HepG2 (cell line): ENCODE measurements around the gene PNLDC1. TPM values are rescaled to one million over a fixed set of nuclear protein-coding genes. Genes with fewer than 3 reads are reported as not detected.

ENCODE experiments used
- ATAC-seq: fragments of 200-7000 bp; cut with Tn5 transposase; 3 replicates; pipeline ENCODE4 v1.9.1; 2020; ENCODE audit warnings: mild to moderate bottlenecking, moderate library complexity
- BruUV-seq: library from RNA; stranded (reverse); fragments of 400-500 nt; replicated peaks from 2 replicates; lab custom pipeline; 2021; lab: Mats Ljungman, UMichigan
- CTCF ChIA-PET: fragments of 300-600 bp; formaldehyde crosslinking; extraction: SDS; loops from one replicate; lab custom pipeline; 2021; ENCODE audit warnings: low total read pairs, inconsistent platforms, low intra/inter-chr PET ratio; lab: Yijun Ruan, JAX
- POLR2A ChIA-PET: fragments of 350-600 bp; sonication (Branson Sonifier 250); formaldehyde crosslinking; loops from one replicate; lab custom pipeline; 2020; ENCODE audit warnings: antibody characterized with exemption, inconsistent platforms; lab: Yijun Ruan, JAX
- DNase-seq: peaks from one replicate; pipeline ENCODE4 v3.0.0-alpha.2; 2015; ENCODE audit warnings: low spot score
- FAIRE-seq: peaks from 3 replicates; lab custom pipeline; 2011; peaks lifted over from hg19 to GRCh38; lab: Jason Lieb, UNC
- H2AFZ ChIP-seq: one replicate; pipeline ENCODE4 v1.6.1; 2011; ENCODE audit warnings: low read length, inconsistent platforms
- H3K27ac ChIP-seq: fragments of 300-600 bp; 3 replicates; pipeline ENCODE4 v1.8.0; 2011; ENCODE audit warnings: mixed run types, mild to moderate bottlenecking, mixed read lengths, low read length, inconsistent platforms; ENCODE audit not compliant: insufficient read depth; ENCODE audit errors: extremely low read length
- H3K27me3 ChIP-seq, 2 experiments: fragments of 200-600 bp in 1 of 2; 2 replicates in 1 of 2; 3 replicates in 1 of 2; pipeline versions ENCODE4 v1.6.0 to v1.8.0; 2011; ENCODE audit warnings: low read length in 2 of 2, mild to moderate bottlenecking in 2 of 2, moderate library complexity in 2 of 2, inconsistent platforms in 1 of 2; ENCODE audit not compliant: insufficient read depth in 2 of 2, control insufficient read depth in 1 of 2
- H3K36me3 ChIP-seq, 2 experiments: fragments of 200-600 bp in 1 of 2; replicated peaks in 1 of 2; 2 replicates in 1 of 2; 3 replicates in 1 of 2; pipeline versions ENCODE4 v1.5.1 to v1.8.0; 2011; ENCODE audit warnings: low read length in 2 of 2, inconsistent platforms in 1 of 2; ENCODE audit not compliant: insufficient read depth in 2 of 2, control insufficient read depth in 1 of 2
- H3K4me1 ChIP-seq: 2 replicates; pipeline ENCODE4 v1.5.1; 2012; ENCODE audit warnings: low read length, inconsistent platforms; ENCODE audit not compliant: insufficient read depth
- H3K4me2 ChIP-seq: 2 replicates; pipeline ENCODE4 v1.6.0; 2011; ENCODE audit warnings: low read depth, low read length, inconsistent platforms
- H3K4me3 ChIP-seq, 3 experiments: fragments of 200-600 bp in 1 of 3; sonication (generic), shearing (Covaris generic) in 1 of 3; replicated peaks in 1 of 3; 2 replicates each; pipeline ENCODE4 v1.5.1; 2011 to 2016; ENCODE audit warnings: low read length in 3 of 3, inconsistent platforms in 2 of 3, low read depth in 2 of 3, mild to moderate bottlenecking in 2 of 3, control low read depth in 1 of 3, mixed read lengths in 1 of 3; ENCODE audit not compliant: insufficient read depth in 1 of 3
- H3K79me2 ChIP-seq: one replicate; pipeline ENCODE4 v1.6.1; 2011; ENCODE audit warnings: low read length, inconsistent platforms; ENCODE audit not compliant: insufficient read depth
- H3K9ac ChIP-seq: 2 replicates; pipeline ENCODE4 v1.6.0; 2011; ENCODE audit warnings: mild to moderate bottlenecking, low read depth, low read length, inconsistent platforms; ENCODE audit not compliant: insufficient read depth
- H3K9me3 ChIP-seq: 2 replicates; pipeline ENCODE4 v1.5.1; 2012; ENCODE audit warnings: mild to moderate bottlenecking, low read length
- H4K20me1 ChIP-seq: 2 replicates; pipeline ENCODE4 v1.6.0; 2011; ENCODE audit warnings: inconsistent platforms, mild to moderate bottlenecking, low read length, moderate library complexity; ENCODE audit not compliant: insufficient read depth
- ATF7 ChIP-seq, 2 experiments: fragments of 450-650 bp in 1 of 2; sonication (generic) in 1 of 2; formaldehyde crosslinking in 1 of 2; IDR thresholded peaks; 2 replicates each; pipeline versions ENCODE4 v1.4.0 to v1.6.1; 2016 to 2020; ENCODE audit warnings: antibody characterized with exemption in 1 of 2, mild to moderate bottlenecking in 1 of 2, missing genetic modification reagents in 1 of 2
- CEBPB ChIP-seq: IDR thresholded peaks from 2 replicates; pipeline ENCODE4 v1.6.1; 2011; ENCODE audit warnings: low read depth, low read length, improper control_type of control experiment, borderline replicate concordance
- CEBPG ChIP-seq: IDR thresholded peaks from 2 replicates; pipeline ENCODE4 v1.6.1; 2016
- DRAP1 ChIP-seq: IDR thresholded peaks from 2 replicates; pipeline ENCODE4 v1.6.1; 2016; ENCODE audit warnings: missing genetic modification reagents, missing compliant biosample characterization
- FOXA1 ChIP-seq, 2 experiments: fragments of 450-650 bp in 1 of 2; sonication (generic) in 1 of 2; formaldehyde crosslinking in 1 of 2; IDR thresholded peaks; 2 replicates each; pipeline versions ENCODE4 v1.4.0 to v1.6.1; 2016 to 2020; ENCODE audit warnings: missing genetic modification reagents in 1 of 2
- MEIS2 ChIP-seq: sonication (generic); formaldehyde crosslinking; IDR thresholded peaks from 2 replicates; pipeline ENCODE4 v1.9.0; 2021; ENCODE audit warnings: mild to moderate bottlenecking, missing genetic modification reagents
- NR3C1 ChIP-seq: sonication (generic); formaldehyde crosslinking; IDR thresholded peaks from 2 replicates; pipeline ENCODE4 v1.4.0; 2020; ENCODE audit warnings: missing genetic modification reagents
- PHF8 ChIP-seq: sonication (generic); formaldehyde crosslinking; IDR thresholded peaks from 2 replicates; pipeline ENCODE4 v1.5.0; 2020; ENCODE audit warnings: missing genetic modification reagents
- POLR2AphosphoS5 ChIP-seq: IDR thresholded peaks from 2 replicates; pipeline ENCODE4 v1.6.1; 2012; ENCODE audit warnings: low read depth, low read length
- SKI ChIP-seq: fragments of 450-650 bp; IDR thresholded peaks from one replicate; pipeline ENCODE4 v1.6.1; 2018; ENCODE audit warnings: mild to moderate bottlenecking; ENCODE audit not compliant: partially characterized antibody
- SMAD3 ChIP-seq: sonication (generic); formaldehyde crosslinking; IDR thresholded peaks from 2 replicates; pipeline ENCODE4 v1.4.0; 2020; ENCODE audit warnings: missing genetic modification reagents
- TBX2 ChIP-seq: sonication (generic); formaldehyde crosslinking; IDR thresholded peaks from 2 replicates; pipeline ENCODE4 v1.5.0; 2020; ENCODE audit warnings: missing genetic modification reagents, mild to moderate bottlenecking, borderline replicate concordance
- ZFP37 ChIP-seq: sonication (generic); formaldehyde crosslinking; IDR thresholded peaks from 2 replicates; pipeline ENCODE4 v1.4.0; 2020; ENCODE audit warnings: missing genetic modification reagents, borderline replicate concordance
- ZNF512 ChIP-seq: sonication (generic); formaldehyde crosslinking; IDR thresholded peaks from 2 replicates; pipeline ENCODE4 v1.4.0; 2020; ENCODE audit warnings: mild to moderate bottlenecking, missing genetic modification reagents
- ZNF724P ChIP-seq: sonication (generic); formaldehyde crosslinking; IDR thresholded peaks from 2 replicates; pipeline ENCODE4 v1.8.0; 2022; ENCODE audit warnings: missing genetic modification reagents, borderline replicate concordance
- WGBS: methylation state at CpG from one replicate; pipeline ENCODE4 v1.1.6; 2017; ENCODE audit warnings: low lambda C conversion rate; 5-methylcytosine and 5-hydroxymethylcytosine counted together
- in situ Hi-C: cut with HindIII; loops from 2 replicates; pipeline ENCODE4 v1.10.0; 2017; ENCODE audit warnings: low pct_unique_long_range_greater_than_20kb; ENCODE audit not compliant: extremely low pct_ligation_motif_present
- intact Hi-C: fragments of 100-400 bp; cut with micrococcal nuclease; formaldehyde crosslinking; loops from one replicate; pipeline ENCODE4 v1.10.0; 2022; ENCODE audit not compliant: unreplicated experiment
- polyA plus RNA-seq, 8 experiments: library from polyadenylated mRNA; depleted of rRNA in 3 of 8; stranded (reverse) in 7 of 8; unstranded in 1 of 8; fragments of >200 nt; fragmentation: Illumina TruSeq in 4 of 8; extraction: Trizol in 4 of 8; gene quantifications; 2 replicates each; pipeline versions ENCODE4 v1.2.1 to v1.2.3, GENCODE V29; 2011 to 2016; ENCODE audit warnings: low read depth in 4 of 8, missing spikeins in 1 of 8, mixed read lengths in 1 of 8; ENCODE audit not compliant: insufficient read depth in 1 of 8
- total RNA-seq, 5 experiments: library from RNA; depleted of rRNA; stranded (reverse); fragments of >200 nt; fragmentation: Illumina TruSeq; extraction: Trizol; gene quantifications; 2 replicates each; pipeline ENCODE4 v1.2.3, GENCODE V29; 2016; ENCODE audit warnings: low read depth in 1 of 5

The PNLDC1 gene
- total and polyA plus RNA-seq, 2 of the 13 experiments (the other 11 are each of a cell fraction or from before 2014, with no cell fraction given) = not detected

GRCh38 chr6:159797554-159797953 is 2.5 kb upstream of the PNLDC1 start (continued):
- TF ChIP-seq ZNF724P (CRISPR knock-in tag) = no peak
- TF ChIP-seq, all 625 proteins: peak for 0

GRCh38 chr6:159801935-159802334 is 1.9 kb downstream of the PNLDC1 start:
- no peaks in the 10 kb centered on the region for H3K27me3 ChIP-seq
- in situ Hi-C loops (no loop called here), intact Hi-C loops (no loop called here)
- no peak overlapping the region for H3K9ac ChIP-seq
- peaks cover 22% of the 10 kb centered on the region for H3K4me1 ChIP-seq
- FAIRE-seq (no peak), ATAC-seq (no peak), DNase-seq (no peak)
- H3K36me3 ChIP-seq = peaks cover 6 to 21% of the 10 kb centered on the region in 2 experiments
- H4K20me1 ChIP-seq = no peaks in the 10 kb centered on the region
- CTCF ChIA-PET = no interaction called here
- no peak overlapping the region for H3K4me3 ChIP-seq
- POLR2A ChIA-PET = interaction anchor here (4.2 kb wide), 1 partner anchor 12 kb away, joined by 29 read pairs; the partner anchor contains the start of genes MRPL18 and TCP1
- H2AFZ ChIP-seq = no peak overlapping the region
- BruUV-seq = no TSS peak
- no peaks in the 10 kb centered on the region for H3K79me2 ChIP-seq
- H3K27ac ChIP-seq = no peak overlapping the region
- TF ChIP-seq CEBPG (CRISPR knock-in tag) (peak; percentile 57), TBX2 (no peak), CEBPB (peak; percentile 87)
- WGBS = 87% methylated on average over 8 of the region's 8 CpGs
- no peaks in the 10 kb centered on the region for H3K9me3 ChIP-seq
- no peak overlapping the region for H3K4me2 ChIP-seq

- Histone ChIP-seq H2AFZ (no peak overlapping the region), H3K4me1 (peaks cover 32% of the 10 kb centered on the region), H3K36me3 (no peaks in the 10 kb centered on the region), H3K27ac (no peak overlapping the region), H3K27me3 (0 out of 5 replicates have a peak, but pooled peaks cover 0 to 4% of the 10 kb centered on the region in 2 experiments), H3K4me3 (no peak overlapping the region), H3K79me2 (no peaks in the 10 kb centered on the region), H3K9me3 (no peaks in the 10 kb centered on the region), H3K9ac (no peak overlapping the region), H4K20me1 (no peaks in the 10 kb centered on the region), H3K4me2 (no peak overlapping the region)
- no peak for ATAC-seq
- intact Hi-C loops = no loop called here
- DNase-seq = no peak
- FAIRE-seq = no peak
- in situ Hi-C loops = no loop called here
- POLR2A ChIA-PET = interaction anchor here (6.3 kb wide), 1 partner anchor 15 kb away, joined by 88 read pairs; the partner anchor contains the start of genes MRPL18 and TCP1
- CTCF ChIA-PET = no interaction called here
- 82% methylated on average over 10 of the region's 10 CpGs for WGBS
- no TSS peak for BruUV-seq
- TF ChIP-seq POLR2AphosphoS5 (no peak), ZNF512 (CRISPR knock-in tag) (no peak), SKI (no peak), ATF7 (IDR thresholded peaks at IDR 0.05) (no peak), ATF7 (CRISPR knock-in tag; IDR thresholded peaks at IDR 0.05) (no peak), NR3C1 (CRISPR knock-in tag) (no peak), PHF8 (CRISPR knock-in tag) (no peak), ZFP37 (no peak), DRAP1 (CRISPR knock-in tag) (no peak), MEIS2 (CRISPR knock-in tag) (no peak), FOXA1 (IDR thresholded peaks at IDR 0.05) (no peak), FOXA1 (CRISPR knock-in tag; IDR thresholded peaks at IDR 0.05) (no peak), SMAD3 (CRISPR knock-in tag) (no peak)
Observed at GRCh38 chr6:159804504-159804903, 4.4 kb downstream of the PNLDC1 start.
